ENCODE data around the gene LAIR2.

LAIR2 gene

GRCh38 chr19:54502518-54503048 lies at the start of gene LAIR2:
TSS of gene LAIR2 (plus strand) at chr19:54502831. CDS start at chr19:54502919, 88 bp downstream.
- DNase-seq (ENCODE audit: low read depth in 3 of 3) = no peak

- no peak for DNase-seq (ENCODE audit: low read depth in 3 of 3)
Observed at GRCh38 chr19:54453921-54454780, 48.5 kb upstream of the LAIR2 start.

- DNase-seq (ENCODE audit: low read depth in 3 of 3) = no peak
Observed at GRCh38 chr19:54454781-54455675, 47.6 kb upstream of the LAIR2 start.

- DNase-seq (ENCODE audit: low read depth in 3 of 3) = no peak
Observed at GRCh38 chr19:54455786-54456422, 46.7 kb upstream of the LAIR2 start.

GRCh38 chr19:54456423-54457373 lies 45.9 kb upstream of the LAIR2 start:
- no peak for DNase-seq (ENCODE audit: low read depth in 3 of 3)

GRCh38 chr19:54457773-54458647 lies 44.6 kb upstream of the LAIR2 start:
- no peak for DNase-seq (ENCODE audit: low read depth in 3 of 3)

- no peak for DNase-seq (ENCODE audit: low read depth in 3 of 3)
Observed at GRCh38 chr19:54458648-54459281, 43.9 kb upstream of the LAIR2 start.

- no peak for DNase-seq (ENCODE audit: low read depth in 3 of 3)
Observed at GRCh38 chr19:54459282-54460229, 43.1 kb upstream of the LAIR2 start.

GRCh38 chr19:54460230-54461005 lies 42.2 kb upstream of the LAIR2 start:
- no peak for DNase-seq (ENCODE audit: low read depth in 3 of 3)

- no peak for DNase-seq (ENCODE audit: low read depth in 3 of 3)
Observed at GRCh38 chr19:54461210-54461609, 41.4 kb upstream of the LAIR2 start.

GRCh38 chr19:54461613-54462012 lies 41.0 kb upstream of the LAIR2 start:
- DNase-seq (ENCODE audit: low read depth in 3 of 3) = no peak

- DNase-seq (ENCODE audit: low read depth in 3 of 3) = no peak
Observed at GRCh38 chr19:54462047-54462654, 40.5 kb upstream of the LAIR2 start.

- DNase-seq (ENCODE audit: low read depth in 3 of 3) = peak; percentile 38 to 46 (median 43)
Observed at GRCh38 chr19:54462655-54463530, 39.7 kb upstream of the LAIR2 start.

- DNase-seq (ENCODE audit: low read depth in 3 of 3) = peak; percentile 82 to 88 (median 87)
Observed at GRCh38 chr19:54463531-54464043, 39.0 kb upstream of the LAIR2 start, which contains the start of gene LENG9. TSS of gene LENG9 (minus strand) at chr19:54463778. CDS start at chr19:54463526, 252 bp downstream.

- peak; percentile 64 to 68 (median 67) for DNase-seq (ENCODE audit: low read depth in 3 of 3)
Observed at GRCh38 chr19:54464044-54464629, 38.5 kb upstream of the LAIR2 start.

All from stimulated activated CD4-positive, alpha-beta T cell treated with anti-CD3 and anti-CD28 coated beads, TNF-alpha, amount 100 ng/mL, for 4 hours (primary cell).